Measurements from ENCODE around the gene RAB11FIP4. TPM values are rescaled to one million over a fixed set of nuclear protein-coding genes. Genes with fewer than 3 reads are reported as not detected.

RAB11FIP4 gene
- total RNA-seq, 1 experiment from 2014 or later = 15.1 TPM

DNA sequence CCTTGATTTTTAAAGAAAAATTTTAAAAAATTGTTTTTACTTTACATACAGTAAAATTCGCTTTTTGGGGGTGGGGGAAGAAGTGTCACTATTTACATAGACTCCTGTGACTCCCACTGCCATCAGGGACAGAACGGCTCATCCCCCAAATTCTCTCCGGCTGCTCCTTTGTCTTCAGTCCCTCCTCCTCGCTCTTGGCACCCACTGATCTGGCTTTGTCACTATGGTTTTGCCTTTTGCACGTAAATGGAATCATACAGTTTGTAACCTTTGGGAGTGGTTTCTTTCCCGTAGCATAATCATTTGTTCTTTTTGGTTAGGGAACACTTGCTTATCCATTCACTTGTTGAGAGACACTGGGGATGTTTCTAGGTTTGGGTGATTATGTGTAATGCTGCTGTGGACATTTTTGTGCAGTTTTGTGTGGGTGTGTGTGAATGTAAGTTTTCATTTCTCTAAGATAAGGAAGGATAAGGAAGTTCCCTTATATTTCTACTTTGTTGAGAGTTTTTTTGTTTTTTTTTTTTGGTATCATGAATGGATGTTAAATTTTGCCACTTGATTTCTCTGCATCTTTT is 27.4 kb downstream of the RAB11FIP4 start:
- ATAC-seq = no peak
- H3K79me2 ChIP-seq (ENCODE audit: insufficient read depth, low read length) = no peaks in the 10 kb centered on the region
- no peaks in the 10 kb centered on the region for H3K36me3 ChIP-seq (ENCODE audit: control insufficient read depth in 1 of 2, insufficient read depth in 2 of 2, low read length in 2 of 2)
- H3K27me3 ChIP-seq (ENCODE audit: insufficient read depth, low read length) = no peaks in the 10 kb centered on the region
- H2AFZ ChIP-seq (ENCODE audit: low read depth, low read length, poor library complexity, severe bottlenecking) = no peak overlapping the region
- TF ChIP-seq SIN3A (IDR thresholded peaks at IDR 0.05; ENCODE audit: low read depth) = no peak
- TF ChIP-seq, protein P1, sequence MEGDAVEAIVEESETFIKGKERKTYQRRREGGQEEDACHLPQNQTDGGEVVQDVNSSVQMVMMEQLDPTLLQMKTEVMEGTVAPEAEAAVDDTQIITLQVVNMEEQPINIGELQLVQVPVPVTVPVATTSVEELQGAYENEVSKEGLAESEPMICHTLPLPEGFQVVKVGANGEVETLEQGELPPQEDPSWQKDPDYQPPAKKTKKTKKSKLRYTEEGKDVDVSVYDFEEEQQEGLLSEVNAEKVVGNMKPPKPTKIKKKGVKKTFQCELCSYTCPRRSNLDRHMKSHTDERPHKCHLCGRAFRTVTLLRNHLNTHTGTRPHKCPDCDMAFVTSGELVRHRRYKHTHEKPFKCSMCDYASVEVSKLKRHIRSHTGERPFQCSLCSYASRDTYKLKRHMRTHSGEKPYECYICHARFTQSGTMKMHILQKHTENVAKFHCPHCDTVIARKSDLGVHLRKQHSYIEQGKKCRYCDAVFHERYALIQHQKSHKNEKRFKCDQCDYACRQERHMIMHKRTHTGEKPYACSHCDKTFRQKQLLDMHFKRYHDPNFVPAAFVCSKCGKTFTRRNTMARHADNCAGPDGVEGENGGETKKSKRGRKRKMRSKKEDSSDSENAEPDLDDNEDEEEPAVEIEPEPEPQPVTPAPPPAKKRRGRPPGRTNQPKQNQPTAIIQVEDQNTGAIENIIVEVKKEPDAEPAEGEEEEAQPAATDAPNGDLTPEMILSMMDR (IDR thresholded peaks at IDR 0.05 in 2 of 3, conservative IDR thresholded peaks at IDR 0.05 in 1 of 3; ENCODE audit: borderline replicate concordance in 1 of 3, insufficient read depth in 1 of 3, low read depth in 2 of 3, low read length in 2 of 3) = no peak
- no peak for TF ChIP-seq SRF (IDR thresholded peaks at IDR 0.05; ENCODE audit: low read depth)
- no peak for TF ChIP-seq ZFX (IDR thresholded peaks at IDR 0.05)
- BruUV-seq (replicated peaks) = no TSS peak
- DNase-seq (ENCODE audit: low read depth, low spot score) = no peak
- H4K20me1 ChIP-seq (ENCODE audit: insufficient read depth) = no peaks in the 10 kb centered on the region
- no peak overlapping the region for H3K4me2 ChIP-seq (ENCODE audit: low read length)
- POLR2A ChIA-PET = no interaction called here
- no peak overlapping the region for H3K4me3 ChIP-seq (replicated peaks in 1 of 2; ENCODE audit: low read depth in 1 of 2, low read length in 2 of 2)
- H3K9ac ChIP-seq (ENCODE audit: low read length) = no peak overlapping the region
- CTCF ChIA-PET = no interaction called here
- no peaks in the 10 kb centered on the region for H3K9me3 ChIP-seq (ENCODE audit: control insufficient read depth in 1 of 2, insufficient read depth in 1 of 2, low read depth in 1 of 2, low read length in 2 of 2)
- H3K9me2 ChIP-seq (ENCODE audit: insufficient read depth) = no peaks in the 10 kb centered on the region
- RAD21 ChIA-PET (ENCODE audit: low non-redundant PET in 1 of 2, low total read pairs in 2 of 2, uncharacterized antibody in 2 of 2, unreplicated experiment in 2 of 2) = no interaction called here
- H3K27ac ChIP-seq (ENCODE audit: low read depth, low read length) = no peak overlapping the region
- H3K4me1 ChIP-seq (ENCODE audit: control insufficient read depth in 1 of 2, insufficient read depth in 2 of 2, low read length in 2 of 2) = no peaks in the 10 kb centered on the region
- intact Hi-C loops (cut with micrococcal nuclease) = no loop called here

DNA sequence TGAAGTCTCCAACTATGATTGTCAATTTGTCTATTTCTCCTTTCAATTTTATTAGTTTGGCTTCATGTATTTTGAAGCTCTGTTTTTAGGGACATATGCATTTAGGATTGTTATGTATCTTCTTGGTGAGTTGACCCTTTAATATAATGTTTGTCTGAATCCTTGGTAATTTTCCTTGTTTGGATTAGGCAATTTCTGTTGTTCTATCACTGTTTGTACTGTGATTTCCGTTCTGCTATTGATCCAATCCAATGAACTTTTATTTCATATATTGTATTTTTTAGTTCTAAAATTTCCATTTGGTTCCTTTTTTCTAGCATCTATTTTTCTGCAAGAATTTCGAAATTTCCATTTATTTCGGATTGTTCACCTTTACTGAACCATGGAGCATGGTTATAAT is 31.0 kb downstream of the RAB11FIP4 start:
- BruUV-seq (replicated peaks) = no TSS peak
- ChIA-PET POLR2A (no interaction called here), CTCF (no interaction called here)

More for the DNA sequence above, 31.0 kb downstream of the RAB11FIP4 start:
- ATAC-seq (no peak), DNase-seq (ENCODE audit: low read depth, low spot score) (no peak)
- intact Hi-C loops (cut with micrococcal nuclease) = no loop called here
- H3K79me2 ChIP-seq (ENCODE audit: insufficient read depth, low read length) = no peaks in the 10 kb centered on the region
- H3K36me3 ChIP-seq (ENCODE audit: control insufficient read depth in 1 of 2, insufficient read depth in 2 of 2, low read length in 2 of 2) = no peaks in the 10 kb centered on the region
- RAD21 ChIA-PET (ENCODE audit: low non-redundant PET in 1 of 2, low total read pairs in 2 of 2, uncharacterized antibody in 2 of 2, unreplicated experiment in 2 of 2) = no interaction called here
- H3K9ac ChIP-seq (ENCODE audit: low read length) = no peak overlapping the region
- H3K4me2 ChIP-seq (ENCODE audit: low read length) = no peak overlapping the region
- no peaks in the 10 kb centered on the region for H3K4me1 ChIP-seq (ENCODE audit: control insufficient read depth in 1 of 2, insufficient read depth in 2 of 2, low read length in 2 of 2)
- no peaks in the 10 kb centered on the region for H4K20me1 ChIP-seq (ENCODE audit: insufficient read depth)
- no peaks in the 10 kb centered on the region for H3K9me2 ChIP-seq (ENCODE audit: insufficient read depth)
- TF ChIP-seq ZFX (IDR thresholded peaks at IDR 0.05) (no peak), FOSL1 (IDR thresholded peaks at IDR 0.05; ENCODE audit: low read depth) (no peak), ELF1 (IDR thresholded peaks at IDR 0.05; ENCODE audit: borderline replicate concordance, low read depth) (no peak), CBX3 (IDR thresholded peaks at IDR 0.05; ENCODE audit: low read depth) (no peak)
- TF ChIP-seq, protein P2, sequence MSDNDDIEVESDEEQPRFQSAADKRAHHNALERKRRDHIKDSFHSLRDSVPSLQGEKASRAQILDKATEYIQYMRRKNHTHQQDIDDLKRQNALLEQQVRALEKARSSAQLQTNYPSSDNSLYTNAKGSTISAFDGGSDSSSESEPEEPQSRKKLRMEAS (IDR thresholded peaks at IDR 0.05) = no peak
- H3K27ac ChIP-seq (ENCODE audit: low read depth, low read length) = no peak overlapping the region
- H3K27me3 ChIP-seq (ENCODE audit: insufficient read depth, low read length) = no peaks in the 10 kb centered on the region
- no peak overlapping the region for H3K4me3 ChIP-seq (replicated peaks in 1 of 2; ENCODE audit: low read depth in 1 of 2, low read length in 2 of 2)
- no peaks in the 10 kb centered on the region for H3K9me3 ChIP-seq (ENCODE audit: control insufficient read depth in 1 of 2, insufficient read depth in 1 of 2, low read depth in 1 of 2, low read length in 2 of 2)
- H2AFZ ChIP-seq (ENCODE audit: low read depth, low read length, poor library complexity, severe bottlenecking) = no peak overlapping the region

Data from HCT116 (cell line).